Epithelial cell of esophagus (primary cell): ENCODE measurements around the gene PIP4K2C.
A peak's percentile ranks its signal among the peaks of the same experiment; 100 is the strongest.

Experiments
- DNase-seq: peaks from one replicate; pipeline ENCODE4 v3.0.0; 2010; ENCODE audit warnings: low read depth
- H3K4me3 ChIP-seq: 2 replicates; pipeline ENCODE4 v1.5.1; 2011; ENCODE audit warnings: mild to moderate bottlenecking, low read length, control low read depth
- TF ChIP-seq, protein P1 (sequence below): IDR thresholded peaks from 2 replicates; pipeline ENCODE4 v1.5.1; 2011; ENCODE audit warnings: low read depth, mild to moderate bottlenecking, low read length, control low read depth, inconsistent platforms; ENCODE audit not compliant: insufficient read depth; ENCODE audit errors: missing control alignments

PIP4K2C gene

DNA sequence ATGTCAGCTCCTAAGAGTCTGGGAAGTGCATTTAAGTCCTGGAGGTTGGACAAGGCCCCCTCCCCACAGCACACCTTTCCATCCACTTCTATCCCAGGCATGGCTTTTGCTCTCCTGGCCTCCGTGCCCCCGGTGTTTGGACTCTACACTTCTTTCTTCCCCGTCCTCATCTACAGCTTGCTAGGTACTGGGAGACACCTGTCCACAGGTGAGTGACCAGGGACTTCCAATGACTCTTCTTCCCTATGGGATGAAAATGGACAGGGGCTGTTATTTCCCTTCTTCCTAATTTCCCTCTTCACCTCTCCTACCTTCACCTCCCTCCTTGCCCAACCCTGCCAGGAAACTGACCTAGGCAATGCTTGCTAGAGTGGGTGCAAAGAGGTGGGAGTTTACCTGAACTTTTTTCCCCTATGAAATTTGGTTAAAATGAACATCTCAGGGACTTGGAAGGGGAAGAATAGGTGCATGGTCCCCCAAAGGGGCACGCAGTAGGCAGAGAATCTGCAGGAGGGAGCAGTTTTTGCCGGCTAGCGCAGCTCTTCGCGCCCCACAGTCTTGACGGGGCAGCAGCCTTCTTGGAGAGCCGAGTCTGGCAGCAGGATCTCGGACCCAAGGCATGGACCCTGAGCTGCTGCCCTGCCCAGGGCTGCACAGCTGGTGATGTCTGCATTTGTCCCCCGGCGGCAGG lies 29.4 kb downstream of the PIP4K2C start:
- DNase-seq = no peak
- TF ChIP-seq, protein P1, sequence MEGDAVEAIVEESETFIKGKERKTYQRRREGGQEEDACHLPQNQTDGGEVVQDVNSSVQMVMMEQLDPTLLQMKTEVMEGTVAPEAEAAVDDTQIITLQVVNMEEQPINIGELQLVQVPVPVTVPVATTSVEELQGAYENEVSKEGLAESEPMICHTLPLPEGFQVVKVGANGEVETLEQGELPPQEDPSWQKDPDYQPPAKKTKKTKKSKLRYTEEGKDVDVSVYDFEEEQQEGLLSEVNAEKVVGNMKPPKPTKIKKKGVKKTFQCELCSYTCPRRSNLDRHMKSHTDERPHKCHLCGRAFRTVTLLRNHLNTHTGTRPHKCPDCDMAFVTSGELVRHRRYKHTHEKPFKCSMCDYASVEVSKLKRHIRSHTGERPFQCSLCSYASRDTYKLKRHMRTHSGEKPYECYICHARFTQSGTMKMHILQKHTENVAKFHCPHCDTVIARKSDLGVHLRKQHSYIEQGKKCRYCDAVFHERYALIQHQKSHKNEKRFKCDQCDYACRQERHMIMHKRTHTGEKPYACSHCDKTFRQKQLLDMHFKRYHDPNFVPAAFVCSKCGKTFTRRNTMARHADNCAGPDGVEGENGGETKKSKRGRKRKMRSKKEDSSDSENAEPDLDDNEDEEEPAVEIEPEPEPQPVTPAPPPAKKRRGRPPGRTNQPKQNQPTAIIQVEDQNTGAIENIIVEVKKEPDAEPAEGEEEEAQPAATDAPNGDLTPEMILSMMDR = no peak
- H3K4me3 ChIP-seq = no peak overlapping the region

DNA sequence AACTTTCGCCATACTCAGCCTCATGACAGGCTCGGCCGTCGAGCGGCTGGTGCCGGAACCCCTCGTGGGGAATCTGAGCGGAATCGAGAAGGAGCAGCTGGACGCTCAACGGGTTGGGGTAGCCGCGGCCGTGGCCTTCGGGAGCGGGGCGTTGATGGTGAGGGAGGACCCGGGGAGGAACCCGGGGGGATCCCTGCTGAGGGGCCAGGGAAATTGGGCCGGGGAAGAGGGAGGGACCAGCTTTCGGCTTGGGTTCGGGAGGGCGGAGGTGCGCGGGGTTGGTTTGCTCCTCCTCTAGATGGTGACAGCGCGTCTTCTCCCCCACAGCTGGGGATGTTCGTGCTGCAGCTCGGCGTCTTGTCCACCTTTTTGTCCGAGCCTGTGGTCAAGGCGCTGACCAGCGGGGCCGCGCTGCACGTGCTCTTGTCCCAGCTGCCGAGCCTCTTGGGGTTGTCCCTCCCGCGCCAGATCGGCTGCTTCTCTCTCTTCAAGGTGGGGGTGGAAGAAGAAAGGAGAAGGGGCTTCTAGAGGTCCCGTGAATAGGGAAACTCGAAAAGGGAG lies 30.0 kb downstream of the PIP4K2C start:
- DNase-seq = no peak
- TF ChIP-seq, protein P1 = no peak
- H3K4me3 ChIP-seq = peak overlapping the region; percentile 23

DNA sequence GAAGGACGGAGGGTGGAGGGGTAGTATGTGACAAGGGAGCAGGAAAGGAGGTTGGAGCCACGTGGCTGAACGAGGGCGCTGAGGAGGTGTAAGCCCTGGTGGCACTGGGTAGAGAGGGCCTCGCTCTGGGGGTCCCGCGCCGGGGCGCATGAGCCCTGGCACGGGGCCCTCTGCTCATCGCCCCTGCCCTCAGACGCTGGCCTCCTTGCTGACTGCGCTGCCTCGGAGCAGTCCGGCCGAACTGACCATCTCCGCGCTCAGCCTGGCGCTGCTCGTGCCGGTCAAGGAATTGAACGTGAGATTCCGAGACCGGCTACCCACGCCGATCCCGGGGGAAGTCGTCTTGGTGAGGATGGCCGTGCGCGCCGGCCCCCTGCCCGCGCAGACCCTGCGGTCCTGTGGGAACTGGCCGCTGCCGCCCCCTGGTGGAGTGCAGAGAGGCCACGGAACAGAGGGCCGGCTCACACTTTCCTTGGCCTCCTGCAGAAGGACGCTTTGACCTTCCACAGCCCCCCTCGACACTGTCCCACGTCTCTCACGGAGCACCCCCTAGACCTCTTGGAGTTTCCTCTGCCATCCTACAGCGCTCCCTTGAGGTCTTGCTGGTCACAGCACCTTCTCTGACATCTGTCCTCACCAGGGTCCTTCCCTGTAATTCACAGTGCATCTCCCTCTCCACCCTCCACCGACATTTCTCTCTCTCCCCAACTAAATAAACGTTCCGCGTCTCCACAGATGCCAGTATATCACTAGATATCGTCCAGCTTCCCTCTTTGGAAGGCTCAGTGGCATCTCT lies 30.7 kb downstream of the PIP4K2C start:
- TF ChIP-seq, protein P1 = peak; percentile 80
- DNase-seq = no peak
- H3K4me3 ChIP-seq = peak overlapping the region; percentile 23

DNA sequence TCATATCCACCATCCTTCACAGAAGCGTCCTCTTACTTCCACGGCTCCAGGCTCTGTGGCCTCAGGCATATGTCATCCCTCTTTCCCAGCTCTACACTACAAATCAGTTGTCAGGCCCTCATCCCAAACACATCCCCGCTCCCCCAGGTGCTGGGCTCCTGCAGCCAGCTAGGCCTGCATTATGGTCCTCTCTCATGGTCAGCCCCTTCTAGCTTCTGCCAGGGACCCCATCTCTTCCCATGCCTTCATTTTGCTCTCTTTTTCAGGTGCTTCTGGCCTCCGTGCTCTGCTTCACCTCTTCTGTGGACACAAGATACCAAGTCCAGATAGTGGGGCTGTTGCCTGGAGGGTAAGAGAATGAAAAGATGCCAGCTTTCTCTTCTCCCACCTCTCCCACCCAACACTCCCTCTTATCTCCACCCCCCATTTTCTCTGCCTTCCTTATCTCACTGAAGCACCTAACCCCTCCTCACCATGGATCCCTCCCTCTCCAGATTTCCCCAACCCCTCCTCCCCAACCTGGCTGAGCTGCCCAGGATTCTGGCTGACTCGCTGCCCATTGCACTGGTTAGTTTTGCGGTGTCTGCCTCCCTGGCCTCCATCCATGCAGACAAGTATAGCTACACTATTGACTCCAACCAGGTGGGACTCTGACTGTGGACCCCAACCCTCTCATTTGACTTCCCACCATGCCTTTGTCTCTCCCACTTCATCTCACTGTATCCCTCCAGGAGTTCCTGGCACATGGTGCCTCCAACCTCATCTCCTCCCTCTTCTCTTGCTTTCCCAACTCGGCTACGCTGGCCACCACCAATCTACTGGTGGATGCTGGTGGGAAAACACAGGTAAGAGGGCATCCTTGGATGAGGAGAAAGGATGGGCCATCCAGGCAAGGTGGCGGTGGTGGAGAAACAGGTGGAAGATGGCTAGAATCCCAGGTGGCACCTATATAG lies 31.6 kb downstream of the PIP4K2C start:
- TF ChIP-seq, protein P1 = no peak
- no peak for DNase-seq
- no peak overlapping the region for H3K4me3 ChIP-seq

DNA sequence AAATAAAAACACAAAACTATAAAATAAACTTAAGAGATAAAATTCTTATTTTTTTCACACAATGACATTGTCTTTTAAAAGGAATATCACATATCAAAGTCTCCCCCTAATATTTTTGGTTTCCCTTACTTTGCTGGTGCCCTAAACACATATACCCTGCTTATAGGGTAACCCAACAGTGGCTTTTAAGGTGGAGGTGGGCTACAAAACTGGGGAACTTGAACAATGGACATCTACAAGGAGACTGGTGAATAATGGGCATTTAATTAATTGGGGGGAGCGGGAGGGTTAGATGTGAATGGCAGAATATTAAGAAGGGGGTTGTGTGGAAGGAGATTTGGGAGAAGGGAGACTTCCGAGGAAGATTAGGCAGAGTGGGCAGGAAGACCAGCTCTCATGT lies 32.4 kb downstream of the PIP4K2C start:
- no peak for DNase-seq
- TF ChIP-seq, protein P1 = no peak

DNA sequence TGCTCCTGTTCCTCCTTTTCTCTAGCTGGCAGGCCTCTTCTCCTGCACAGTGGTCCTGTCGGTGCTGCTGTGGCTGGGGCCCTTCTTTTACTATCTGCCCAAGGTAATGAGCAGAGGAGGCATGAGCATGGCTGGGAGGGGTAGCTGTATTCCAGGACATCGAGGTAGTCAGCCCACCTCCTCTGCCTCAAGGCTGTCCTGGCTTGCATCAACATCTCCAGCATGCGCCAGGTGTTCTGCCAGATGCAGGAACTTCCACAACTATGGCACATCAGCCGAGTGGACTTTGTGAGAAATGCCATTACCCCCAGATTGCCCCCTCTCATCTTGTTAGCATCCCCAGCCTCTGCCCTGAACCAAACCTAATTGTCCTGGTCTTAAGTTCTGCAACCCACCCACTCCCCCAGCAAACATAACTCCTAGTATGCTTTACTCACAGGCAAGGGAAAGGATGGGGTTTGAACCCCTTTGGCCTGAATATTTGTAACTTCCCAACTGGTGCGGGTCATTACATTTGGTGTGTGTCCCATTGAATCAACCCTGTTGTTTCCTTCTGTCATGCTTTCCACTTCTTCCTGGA lies 32.9 kb downstream of the PIP4K2C start:
- no peak overlapping the region for H3K4me3 ChIP-seq
- DNase-seq = no peak
- TF ChIP-seq, protein P1 = no peak

More for the DNA sequence above, 32.4 kb downstream of the PIP4K2C start:
- H3K4me3 ChIP-seq = no peak overlapping the region
